Measurements from ENCODE around the gene SMIM35.

DNA sequence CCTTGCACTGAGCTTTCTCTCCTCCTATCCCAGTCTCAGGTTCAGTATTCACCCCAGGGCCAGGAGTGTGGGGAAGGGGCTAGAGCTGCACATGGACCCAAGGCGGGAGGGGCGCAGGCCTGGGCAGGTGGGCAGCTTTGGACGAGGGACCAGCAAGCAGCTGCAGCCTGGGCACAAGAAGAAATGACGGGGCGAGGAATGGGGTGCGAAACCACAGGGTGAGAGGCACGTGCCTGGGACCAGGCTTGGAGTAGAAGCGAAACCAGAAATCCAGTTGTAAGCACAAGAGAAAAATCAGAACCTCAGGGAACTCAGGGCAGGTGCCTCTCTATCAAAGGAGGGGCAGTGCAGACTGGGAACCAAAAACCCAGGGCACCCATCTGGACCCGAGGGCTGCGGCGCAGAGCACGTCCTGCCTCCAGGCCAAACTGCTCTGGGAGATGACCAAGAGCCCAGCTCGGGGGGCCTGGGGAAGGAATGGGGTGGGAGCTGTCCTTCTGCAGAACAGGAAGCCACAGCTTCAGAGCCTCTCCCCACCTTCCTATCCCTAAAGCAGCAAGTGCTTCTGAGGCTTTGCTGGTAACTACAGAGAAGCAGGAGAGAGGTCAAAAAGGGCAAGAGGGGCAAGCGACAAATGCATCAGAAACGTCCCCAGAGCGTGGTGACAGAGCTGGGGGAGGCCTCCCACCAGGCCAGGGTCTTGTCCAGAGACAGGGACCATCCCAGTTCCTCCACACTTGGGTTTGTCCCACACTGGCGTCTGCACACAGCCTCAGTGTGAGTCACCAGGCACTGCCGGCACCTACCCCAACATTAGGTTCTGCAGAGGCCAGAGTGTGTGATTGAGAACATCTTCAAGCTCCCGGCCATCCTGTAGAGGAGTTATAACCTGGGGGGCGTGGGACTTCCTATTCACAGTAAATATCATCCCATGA, 28.2 kb downstream of the SMIM35 start:
- TF ChIP-seq, protein P1, sequence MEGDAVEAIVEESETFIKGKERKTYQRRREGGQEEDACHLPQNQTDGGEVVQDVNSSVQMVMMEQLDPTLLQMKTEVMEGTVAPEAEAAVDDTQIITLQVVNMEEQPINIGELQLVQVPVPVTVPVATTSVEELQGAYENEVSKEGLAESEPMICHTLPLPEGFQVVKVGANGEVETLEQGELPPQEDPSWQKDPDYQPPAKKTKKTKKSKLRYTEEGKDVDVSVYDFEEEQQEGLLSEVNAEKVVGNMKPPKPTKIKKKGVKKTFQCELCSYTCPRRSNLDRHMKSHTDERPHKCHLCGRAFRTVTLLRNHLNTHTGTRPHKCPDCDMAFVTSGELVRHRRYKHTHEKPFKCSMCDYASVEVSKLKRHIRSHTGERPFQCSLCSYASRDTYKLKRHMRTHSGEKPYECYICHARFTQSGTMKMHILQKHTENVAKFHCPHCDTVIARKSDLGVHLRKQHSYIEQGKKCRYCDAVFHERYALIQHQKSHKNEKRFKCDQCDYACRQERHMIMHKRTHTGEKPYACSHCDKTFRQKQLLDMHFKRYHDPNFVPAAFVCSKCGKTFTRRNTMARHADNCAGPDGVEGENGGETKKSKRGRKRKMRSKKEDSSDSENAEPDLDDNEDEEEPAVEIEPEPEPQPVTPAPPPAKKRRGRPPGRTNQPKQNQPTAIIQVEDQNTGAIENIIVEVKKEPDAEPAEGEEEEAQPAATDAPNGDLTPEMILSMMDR (conservative IDR thresholded peaks at IDR 0.05 in 1 of 2, IDR thresholded peaks at IDR 0.05 in 1 of 2; ENCODE audit: extremely low read depth in 1 of 2, insufficient read depth in 1 of 2, low read depth in 1 of 2, low read length in 2 of 2): no peak
- no peak for TF ChIP-seq EZH2 (IDR thresholded peaks at IDR 0.05; ENCODE audit: borderline replicate concordance, low read length)

Measured in mammary epithelial cell (primary cell).